ENCODE results near the gene TLNRD1.

DNA sequence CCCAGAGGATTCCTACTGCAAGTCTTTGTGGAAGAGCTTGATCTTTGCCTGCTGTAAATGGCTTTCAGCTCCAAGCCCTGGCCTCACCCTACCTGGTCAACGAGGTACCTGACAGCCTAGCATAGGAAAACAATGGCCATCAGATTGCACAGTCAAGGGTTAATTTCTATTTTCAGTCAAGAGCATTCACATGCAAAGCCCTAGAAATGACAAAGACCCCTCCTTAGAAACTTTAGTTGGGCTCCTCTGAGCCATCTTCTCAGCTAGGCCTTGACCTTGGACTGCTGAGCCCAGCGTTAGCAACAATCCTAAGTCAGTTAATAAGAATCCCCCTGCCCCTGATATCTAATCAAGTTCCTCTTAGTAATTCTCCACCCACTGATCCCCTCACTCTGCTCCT lies 29.6 kb upstream of the TLNRD1 start:
- TF ChIP-seq, protein P1, sequence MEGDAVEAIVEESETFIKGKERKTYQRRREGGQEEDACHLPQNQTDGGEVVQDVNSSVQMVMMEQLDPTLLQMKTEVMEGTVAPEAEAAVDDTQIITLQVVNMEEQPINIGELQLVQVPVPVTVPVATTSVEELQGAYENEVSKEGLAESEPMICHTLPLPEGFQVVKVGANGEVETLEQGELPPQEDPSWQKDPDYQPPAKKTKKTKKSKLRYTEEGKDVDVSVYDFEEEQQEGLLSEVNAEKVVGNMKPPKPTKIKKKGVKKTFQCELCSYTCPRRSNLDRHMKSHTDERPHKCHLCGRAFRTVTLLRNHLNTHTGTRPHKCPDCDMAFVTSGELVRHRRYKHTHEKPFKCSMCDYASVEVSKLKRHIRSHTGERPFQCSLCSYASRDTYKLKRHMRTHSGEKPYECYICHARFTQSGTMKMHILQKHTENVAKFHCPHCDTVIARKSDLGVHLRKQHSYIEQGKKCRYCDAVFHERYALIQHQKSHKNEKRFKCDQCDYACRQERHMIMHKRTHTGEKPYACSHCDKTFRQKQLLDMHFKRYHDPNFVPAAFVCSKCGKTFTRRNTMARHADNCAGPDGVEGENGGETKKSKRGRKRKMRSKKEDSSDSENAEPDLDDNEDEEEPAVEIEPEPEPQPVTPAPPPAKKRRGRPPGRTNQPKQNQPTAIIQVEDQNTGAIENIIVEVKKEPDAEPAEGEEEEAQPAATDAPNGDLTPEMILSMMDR (IDR thresholded peaks at IDR 0.05): no peak
- TF ChIP-seq POLR2A (IDR thresholded peaks at IDR 0.05): no peak
